GM10847 (cell line): Measurements from ENCODE around the gene UFSP2.

Experiments used
- POLR2A ChIP-seq: IDR thresholded peaks from 2 replicates; pipeline ENCODE4 v1.6.1; 2011; ENCODE audit not compliant: insufficient read length; ENCODE audit errors: extremely low read depth

UFSP2 gene

GRCh38 chr4:185352202-185352601, 73.6 kb downstream of the UFSP2 start:
- TF ChIP-seq POLR2A = no peak

DNA sequence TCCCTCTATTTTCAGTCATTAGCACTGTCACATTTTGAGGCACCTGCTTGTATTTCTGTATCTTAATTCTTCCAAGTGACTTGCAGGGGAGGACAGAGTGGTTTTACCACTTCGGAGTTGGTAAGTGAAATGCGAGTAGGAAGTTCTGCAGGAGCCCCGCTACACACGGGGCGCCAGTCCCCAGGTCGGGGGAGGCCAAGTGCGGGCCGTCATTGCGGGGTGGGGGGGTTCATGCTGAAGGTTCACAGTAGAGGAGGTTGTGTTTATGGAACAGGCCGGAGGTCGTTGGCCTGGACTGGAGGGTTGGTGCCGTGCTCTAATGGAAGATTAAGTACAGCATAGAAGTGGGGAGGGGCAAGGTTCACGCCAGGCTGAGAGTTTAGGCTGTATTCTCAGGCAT, 74.1 kb downstream of the UFSP2 start:
- no peak for TF ChIP-seq POLR2A
